Measurements from ENCODE around the gene NAB2. TPM values are rescaled to one million over a fixed set of nuclear protein-coding genes. Genes with fewer than 3 reads are reported as not detected.

Gene NAB2
- total and polyA plus RNA-seq, 10 of the 15 experiments (the other 5 are each of a cell fraction or from before 2014, with no cell fraction given) = 0.35 to 35.2 (median 15.3) TPM

DNA sequence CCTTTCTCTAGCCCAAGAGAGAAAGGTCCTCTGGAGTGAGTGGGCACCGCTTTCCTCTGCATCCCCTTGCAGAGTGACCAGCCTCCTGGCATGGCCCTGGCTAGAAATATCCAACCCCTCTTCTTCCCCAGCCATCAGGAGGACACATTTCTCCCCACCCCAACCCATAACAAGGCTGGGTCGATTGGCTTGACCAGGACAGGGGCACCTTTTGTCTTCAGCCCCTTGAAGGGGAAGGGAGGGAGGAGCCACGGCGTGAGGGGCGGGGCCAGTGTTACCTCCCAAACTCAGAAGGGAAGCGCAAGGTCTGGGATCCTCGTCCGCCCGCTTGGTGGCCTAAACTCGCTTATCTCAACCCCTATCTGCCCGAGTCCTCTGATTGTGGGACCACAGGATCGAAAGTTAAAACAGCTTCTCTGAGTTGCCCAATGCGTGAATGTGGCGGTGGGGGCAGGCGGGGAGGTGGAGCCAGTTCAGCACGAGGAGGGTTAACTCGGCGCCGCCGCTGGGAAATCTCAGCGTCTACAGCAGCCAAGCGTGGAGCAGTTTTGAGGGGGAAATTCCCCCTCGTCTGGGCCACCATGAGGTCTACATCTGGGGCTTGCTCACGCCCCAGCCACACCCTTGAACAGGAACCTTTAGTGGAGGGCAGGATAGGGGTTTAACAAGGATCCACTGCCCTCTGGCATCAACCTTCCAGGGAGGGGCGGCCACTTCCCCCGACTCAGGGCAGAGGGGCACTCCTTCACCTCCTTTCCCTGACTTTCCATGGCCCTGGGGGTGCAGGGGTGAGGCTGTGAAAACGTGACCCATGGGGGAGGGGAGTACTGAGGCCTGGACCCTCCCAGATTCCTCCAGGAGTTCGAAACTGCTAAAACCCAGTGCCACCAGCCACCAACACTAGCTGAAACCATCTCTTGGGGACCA, 21.5 kb downstream of the NAB2 start (continued):
- peak; percentile 61 for TF ChIP-seq POLR2A (IDR thresholded peaks at IDR 0.05; ENCODE audit: low read depth, low read length)
- no peak for TF ChIP-seq TARDBP (IDR thresholded peaks at IDR 0.05; ENCODE audit: borderline replicate concordance)
- TF ChIP-seq JUNB (IDR thresholded peaks at IDR 0.05) = no peak
- no peak for TF ChIP-seq RBBP5 (conservative IDR thresholded peaks at IDR 0.05)
- TF ChIP-seq CREM (IDR thresholded peaks at IDR 0.05; ENCODE audit: low read depth) = no peak
- TF ChIP-seq TCF12 (IDR thresholded peaks at IDR 0.05; ENCODE audit: low read depth, low read length) = 0 out of 2 replicates have a peak, but pooled peaks have one; percentile 45
- TF ChIP-seq, protein P1, sequence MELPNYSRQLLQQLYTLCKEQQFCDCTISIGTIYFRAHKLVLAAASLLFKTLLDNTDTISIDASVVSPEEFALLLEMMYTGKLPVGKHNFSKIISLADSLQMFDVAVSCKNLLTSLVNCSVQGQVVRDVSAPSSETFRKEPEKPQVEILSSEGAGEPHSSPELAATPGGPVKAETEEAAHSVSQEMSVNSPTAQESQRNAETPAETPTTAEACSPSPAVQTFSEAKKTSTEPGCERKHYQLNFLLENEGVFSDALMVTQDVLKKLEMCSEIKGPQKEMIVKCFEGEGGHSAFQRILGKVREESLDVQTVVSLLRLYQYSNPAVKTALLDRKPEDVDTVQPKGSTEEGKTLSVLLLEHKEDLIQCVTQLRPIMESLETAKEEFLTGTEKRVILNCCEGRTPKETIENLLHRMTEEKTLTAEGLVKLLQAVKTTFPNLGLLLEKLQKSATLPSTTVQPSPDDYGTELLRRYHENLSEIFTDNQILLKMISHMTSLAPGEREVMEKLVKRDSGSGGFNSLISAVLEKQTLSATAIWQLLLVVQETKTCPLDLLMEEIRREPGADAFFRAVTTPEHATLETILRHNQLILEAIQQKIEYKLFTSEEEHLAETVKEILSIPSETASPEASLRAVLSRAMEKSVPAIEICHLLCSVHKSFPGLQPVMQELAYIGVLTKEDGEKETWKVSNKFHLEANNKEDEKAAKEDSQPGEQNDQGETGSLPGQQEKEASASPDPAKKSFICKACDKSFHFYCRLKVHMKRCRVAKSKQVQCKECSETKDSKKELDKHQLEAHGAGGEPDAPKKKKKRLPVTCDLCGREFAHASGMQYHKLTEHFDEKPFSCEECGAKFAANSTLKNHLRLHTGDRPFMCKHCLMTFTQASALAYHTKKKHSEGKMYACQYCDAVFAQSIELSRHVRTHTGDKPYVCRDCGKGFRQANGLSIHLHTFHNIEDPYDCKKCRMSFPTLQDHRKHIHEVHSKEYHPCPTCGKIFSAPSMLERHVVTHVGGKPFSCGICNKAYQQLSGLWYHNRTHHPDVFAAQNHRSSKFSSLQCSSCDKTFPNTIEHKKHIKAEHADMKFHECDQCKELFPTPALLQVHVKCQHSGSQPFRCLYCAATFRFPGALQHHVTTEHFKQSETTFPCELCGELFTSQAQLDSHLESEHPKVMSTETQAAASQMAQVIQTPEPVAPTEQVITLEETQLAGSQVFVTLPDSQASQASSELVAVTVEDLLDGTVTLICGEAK (IDR thresholded peaks at IDR 0.05; ENCODE audit: borderline replicate concordance) = no peak
- no peak for TF ChIP-seq ZBED1 (IDR thresholded peaks at IDR 0.05; ENCODE audit: borderline replicate concordance)
- no peak for TF ChIP-seq ZNF384 (IDR thresholded peaks at IDR 0.05; ENCODE audit: borderline replicate concordance, low read depth, low read length)
- TF ChIP-seq, protein P2, sequence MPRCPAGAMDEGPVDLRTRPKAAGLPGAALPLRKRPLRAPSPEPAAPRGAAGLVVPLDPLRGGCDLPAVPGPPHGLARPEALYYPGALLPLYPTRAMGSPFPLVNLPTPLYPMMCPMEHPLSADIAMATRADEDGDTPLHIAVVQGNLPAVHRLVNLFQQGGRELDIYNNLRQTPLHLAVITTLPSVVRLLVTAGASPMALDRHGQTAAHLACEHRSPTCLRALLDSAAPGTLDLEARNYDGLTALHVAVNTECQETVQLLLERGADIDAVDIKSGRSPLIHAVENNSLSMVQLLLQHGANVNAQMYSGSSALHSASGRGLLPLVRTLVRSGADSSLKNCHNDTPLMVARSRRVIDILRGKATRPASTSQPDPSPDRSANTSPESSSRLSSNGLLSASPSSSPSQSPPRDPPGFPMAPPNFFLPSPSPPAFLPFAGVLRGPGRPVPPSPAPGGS (IDR thresholded peaks at IDR 0.05; ENCODE audit: borderline replicate concordance, insufficient read depth, low read depth, low read length, poor library complexity, severe bottlenecking) = peak; percentile 21
- no peak for TF ChIP-seq SPI1 (IDR thresholded peaks at IDR 0.05; ENCODE audit: borderline replicate concordance, insufficient read depth, low read depth, low read length)
- TF ChIP-seq EGR1 (IDR thresholded peaks at IDR 0.05; ENCODE audit: borderline replicate concordance in 1 of 2, low read depth in 2 of 2, low read length in 2 of 2) = no peak
- no peak for TF ChIP-seq SREBF2 (IDR thresholded peaks at IDR 0.05; ENCODE audit: low read length)
- no peak for TF ChIP-seq KAT2A (conservative IDR thresholded peaks at IDR 0.05; ENCODE audit: control insufficient read depth, low read depth, low read length)
- no peak for TF ChIP-seq MYB (IDR thresholded peaks at IDR 0.05; ENCODE audit: borderline replicate concordance, low read depth, low read length)
- TF ChIP-seq BRCA1 (IDR thresholded peaks at IDR 0.05; ENCODE audit: low read depth, low read length) = no peak
- TF ChIP-seq PAX5 (IDR thresholded peaks at IDR 0.05; ENCODE audit: borderline replicate concordance, low read depth, low read length) = peak; percentile 87; the same call in 1 of the 2 replicates
- no peak for TF ChIP-seq ZZZ3 (IDR thresholded peaks at IDR 0.05; ENCODE audit: control insufficient read depth, insufficient read length, low read depth)
- TF ChIP-seq NR2F1 (conservative IDR thresholded peaks at IDR 0.05) = peak; percentile 62
- no peak for TF ChIP-seq RFX5 (IDR thresholded peaks at IDR 0.05; ENCODE audit: low read depth, low read length)
- no peak for TF ChIP-seq WRNIP1 (IDR thresholded peaks at IDR 0.05; ENCODE audit: borderline replicate concordance, low read depth, low read length)
- TF ChIP-seq, protein P3, sequence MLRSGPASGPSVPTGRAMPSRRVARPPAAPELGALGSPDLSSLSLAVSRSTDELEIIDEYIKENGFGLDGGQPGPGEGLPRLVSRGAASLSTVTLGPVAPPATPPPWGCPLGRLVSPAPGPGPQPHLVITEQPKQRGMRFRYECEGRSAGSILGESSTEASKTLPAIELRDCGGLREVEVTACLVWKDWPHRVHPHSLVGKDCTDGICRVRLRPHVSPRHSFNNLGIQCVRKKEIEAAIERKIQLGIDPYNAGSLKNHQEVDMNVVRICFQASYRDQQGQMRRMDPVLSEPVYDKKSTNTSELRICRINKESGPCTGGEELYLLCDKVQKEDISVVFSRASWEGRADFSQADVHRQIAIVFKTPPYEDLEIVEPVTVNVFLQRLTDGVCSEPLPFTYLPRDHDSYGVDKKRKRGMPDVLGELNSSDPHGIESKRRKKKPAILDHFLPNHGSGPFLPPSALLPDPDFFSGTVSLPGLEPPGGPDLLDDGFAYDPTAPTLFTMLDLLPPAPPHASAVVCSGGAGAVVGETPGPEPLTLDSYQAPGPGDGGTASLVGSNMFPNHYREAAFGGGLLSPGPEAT (IDR thresholded peaks at IDR 0.05; ENCODE audit: low read depth) = peak; percentile 3; the same call in 1 of the 2 replicates
- TF ChIP-seq SIX5 (IDR thresholded peaks at IDR 0.05; ENCODE audit: low read depth, low read length, severe bottlenecking) = no peak
- TF ChIP-seq RCOR1 (conservative IDR thresholded peaks at IDR 0.05; ENCODE audit: low read depth, low read length) = no peak
- TF ChIP-seq RAD51 (IDR thresholded peaks at IDR 0.05) = no peak
